Esophagus squamous epithelium (tissue), 5 donors: ENCODE data around the gene RHOBTB1. TPM values are rescaled to one million over a fixed set of nuclear protein-coding genes. Genes with fewer than 3 reads are reported as not detected.
A peak's percentile ranks its signal among the peaks of the same experiment; 100 is the strongest.

Experiments used
- DNase-seq: peaks from one replicate; lab custom pipeline; 2025; lab: John Stamatoyannopoulos, UW
- H3K27ac ChIP-seq, 4 donors: fragments of 200-600 bp; sonication (generic); one replicate each; pipeline ENCODE4 v1.5.1; 2016 to 2019; ENCODE audit warnings: mild to moderate bottlenecking in 1 of 4
- H3K27me3 ChIP-seq, 4 donors: fragments of 200-600 bp; sonication (generic); 1 replicate in 3 of 4; 2 replicates in 1 of 4; pipeline versions ENCODE4 v1.5.1 to v1.6.0; 2017 to 2021; ENCODE audit warnings: antibody characterized with exemption in 1 of 4
- H3K36me3 ChIP-seq, 3 donors: fragments of 200-600 bp; sonication (generic); one replicate each; pipeline ENCODE4 v1.5.1; 2016 to 2019
- H3K4me1 ChIP-seq, 3 donors: fragments of 200-600 bp; sonication (generic); one replicate each; pipeline ENCODE4 v1.5.1; 2017 to 2019
- H3K4me3 ChIP-seq, 4 donors: fragments of 200-600 bp; sonication (generic); 1 replicate in 3 of 4; 2 replicates in 1 of 4; pipeline ENCODE4 v1.5.1; 2016 to 2019; ENCODE audit warnings: mild to moderate bottlenecking in 2 of 4, moderate library complexity in 1 of 4
- H3K9me3 ChIP-seq, 3 donors: fragments of 200-600 bp; sonication (generic); one replicate each; pipeline ENCODE4 v1.5.1; 2016 to 2019
- POLR2A ChIP-seq, 4 donors: fragments of 450-650 bp; IDR thresholded peaks; one replicate each; pipeline ENCODE4 v1.6.1; 2017; ENCODE audit warnings: antibody characterized with exemption in 4 of 4, mild to moderate bottlenecking in 4 of 4, moderate library complexity in 3 of 4
- WGBS, 2 donors: methylation state at CpG; one replicate each; pipeline ENCODE4 v1.1.5; 2018; 5-methylcytosine and 5-hydroxymethylcytosine counted together
- intact Hi-C: fragments of 100-400 bp; cut with DNase I; formaldehyde crosslinking; loops from one replicate; pipeline ENCODE4 v1.15.0; 2022
- total RNA-seq, 4 donors: library from RNA; depleted of rRNA; stranded (reverse); fragments of >200 nt; gene quantifications; one replicate each; pipeline ENCODE4 v1.1.0, GENCODE V29; 2016
- TF ChIP-seq, protein P1 (sequence below), 6 experiments: fragments of 450-650 bp in 4 of 6; fragments of 200-600 bp in 2 of 6; sonication (generic) in 2 of 6; IDR thresholded peaks; one replicate each; pipeline ENCODE4 v1.5.1; 2016 to 2019; ENCODE audit warnings: antibody characterized with exemption in 6 of 6, mild to moderate bottlenecking in 4 of 6, moderate library complexity in 4 of 6
- donor health status: DM: yes; HTN: yes; CAD: no.

The RHOBTB1 gene
- total RNA-seq, 4 donors from 2014 or later, result 0.11 to 3.4 (median 1.4) TPM

DNA sequence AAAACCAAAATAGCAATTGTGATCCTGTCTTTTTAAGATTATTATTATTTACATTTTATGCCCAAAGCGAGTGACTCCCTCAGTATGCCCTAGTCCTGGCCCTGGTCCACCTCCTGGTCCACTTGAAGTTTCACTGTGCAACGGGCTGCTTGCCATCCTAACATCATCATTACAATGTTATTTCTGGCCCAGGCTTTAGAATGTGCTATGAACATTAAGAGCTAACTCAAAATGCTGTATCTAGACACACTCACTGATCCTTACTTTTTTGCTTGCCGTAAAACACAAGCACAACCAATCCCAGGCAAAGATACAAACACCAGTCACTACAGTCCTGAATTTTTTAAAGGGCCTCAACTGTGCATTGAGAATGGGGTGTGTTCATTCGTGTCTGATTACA, 38.4 kb downstream of the RHOBTB1 start:
- DNase-seq, result no peak
- intact Hi-C loops, result no loop called here
- Histone ChIP-seq H3K4me3 (no peak overlapping the region), H3K27me3 (no peaks in the 10 kb centered on the region), H3K36me3 (no peaks in the 10 kb centered on the region), H3K4me1 (peaks cover 0 to 11% (median 0%) of the 10 kb centered on the region in 3 donors), H3K9me3 (peaks cover 0 to 4% (median 0%) of the 10 kb centered on the region in 3 donors), H3K27ac (peak overlapping the region in 1 of 4 donors; percentile 17)
- TF ChIP-seq, protein P1, sequence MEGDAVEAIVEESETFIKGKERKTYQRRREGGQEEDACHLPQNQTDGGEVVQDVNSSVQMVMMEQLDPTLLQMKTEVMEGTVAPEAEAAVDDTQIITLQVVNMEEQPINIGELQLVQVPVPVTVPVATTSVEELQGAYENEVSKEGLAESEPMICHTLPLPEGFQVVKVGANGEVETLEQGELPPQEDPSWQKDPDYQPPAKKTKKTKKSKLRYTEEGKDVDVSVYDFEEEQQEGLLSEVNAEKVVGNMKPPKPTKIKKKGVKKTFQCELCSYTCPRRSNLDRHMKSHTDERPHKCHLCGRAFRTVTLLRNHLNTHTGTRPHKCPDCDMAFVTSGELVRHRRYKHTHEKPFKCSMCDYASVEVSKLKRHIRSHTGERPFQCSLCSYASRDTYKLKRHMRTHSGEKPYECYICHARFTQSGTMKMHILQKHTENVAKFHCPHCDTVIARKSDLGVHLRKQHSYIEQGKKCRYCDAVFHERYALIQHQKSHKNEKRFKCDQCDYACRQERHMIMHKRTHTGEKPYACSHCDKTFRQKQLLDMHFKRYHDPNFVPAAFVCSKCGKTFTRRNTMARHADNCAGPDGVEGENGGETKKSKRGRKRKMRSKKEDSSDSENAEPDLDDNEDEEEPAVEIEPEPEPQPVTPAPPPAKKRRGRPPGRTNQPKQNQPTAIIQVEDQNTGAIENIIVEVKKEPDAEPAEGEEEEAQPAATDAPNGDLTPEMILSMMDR (IDR thresholded peaks at IDR 0.05), result no peak
- no peak for TF ChIP-seq POLR2A (IDR thresholded peaks at IDR 0.05)
- 54 to 61% methylated on average over 4 of the region's 4 CpGs for WGBS, 2 donors

DNA sequence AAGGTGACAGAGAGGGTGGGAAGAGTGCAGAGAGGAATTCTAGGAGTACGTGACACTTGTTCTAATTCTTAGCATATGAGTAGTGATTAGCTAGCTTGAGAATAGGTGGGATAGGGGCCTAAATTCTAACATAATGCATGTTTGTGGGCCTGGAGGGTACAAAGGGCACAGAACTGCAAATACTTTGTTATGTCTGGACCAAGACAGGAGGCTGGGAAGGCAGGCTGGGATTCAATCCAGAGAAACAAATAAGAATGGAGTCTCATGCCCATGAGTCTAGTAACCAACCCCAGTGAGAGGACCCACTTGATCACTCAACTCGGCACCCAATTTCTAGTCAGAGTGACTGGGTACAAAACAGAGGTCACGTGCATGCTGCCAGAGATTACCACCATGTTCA, 40.9 kb downstream of the RHOBTB1 start:
- Histone ChIP-seq H3K4me3 (no peak overlapping the region), H3K27me3 (no peaks in the 10 kb centered on the region), H3K4me1 (peaks cover 0 to 5% (median 0%) of the 10 kb centered on the region in 3 donors), H3K36me3 (no peaks in the 10 kb centered on the region), H3K27ac (no peak overlapping the region), H3K9me3 (peaks cover 0 to 4% (median 0%) of the 10 kb centered on the region in 3 donors)
- DNase-seq, result no peak
- intact Hi-C loops, result no loop called here
- TF ChIP-seq, protein P1 (IDR thresholded peaks at IDR 0.05), result no peak
- TF ChIP-seq POLR2A (IDR thresholded peaks at IDR 0.05), result no peak
- 75 to 88% methylated on average over 3 of the region's 3 CpGs for WGBS, 2 donors

DNA sequence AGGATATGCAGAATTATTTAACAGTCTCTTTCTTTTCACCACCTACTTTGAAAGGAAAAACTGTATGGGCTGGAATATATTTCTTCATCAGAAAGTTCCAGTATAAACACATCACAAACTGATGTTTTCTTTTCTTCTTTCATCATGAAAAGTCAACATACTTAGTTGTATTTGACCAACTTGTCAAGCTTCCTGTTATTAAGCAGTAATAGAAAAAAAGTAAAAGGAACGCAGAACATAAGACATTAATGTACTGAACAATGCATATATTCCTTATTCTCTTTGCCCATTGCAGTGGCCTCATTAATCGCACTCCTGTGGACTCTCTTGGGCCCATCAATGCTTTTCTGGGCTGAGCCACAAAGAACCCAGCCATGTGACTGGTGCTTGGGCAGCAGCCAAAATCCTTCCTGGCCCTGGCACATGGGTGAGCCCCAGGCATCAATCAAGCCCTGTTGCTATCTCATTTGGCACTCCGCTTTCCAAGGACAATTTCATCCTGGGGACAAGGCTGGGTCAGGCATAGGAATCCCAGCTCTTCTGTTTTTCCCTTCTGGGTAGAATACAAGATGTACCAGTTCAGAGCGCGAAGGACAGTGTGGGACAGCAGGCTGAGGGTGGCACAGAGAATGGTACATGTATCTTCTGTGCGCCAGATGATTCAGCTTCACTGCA, 42.3 kb downstream of the RHOBTB1 start:
- H3K9me3 ChIP-seq, result peaks cover 0 to 1% (median 0%) of the 10 kb centered on the region in 3 donors
- intact Hi-C loops, result no loop called here
- no peak for TF ChIP-seq POLR2A (IDR thresholded peaks at IDR 0.05)
- TF ChIP-seq, protein P1 (IDR thresholded peaks at IDR 0.05), result no peak
- WGBS, 2 donors, result 81 to 94% methylated on average over 6 of the region's 6 CpGs
- H3K36me3 ChIP-seq, result no peaks in the 10 kb centered on the region
- H3K27me3 ChIP-seq, result no peaks in the 10 kb centered on the region
- DNase-seq, result no peak
- H3K27ac ChIP-seq, result no peak overlapping the region
- H3K4me3 ChIP-seq, result no peak overlapping the region
- peaks cover 0 to 5% (median 0%) of the 10 kb centered on the region in 3 donors for H3K4me1 ChIP-seq

DNA sequence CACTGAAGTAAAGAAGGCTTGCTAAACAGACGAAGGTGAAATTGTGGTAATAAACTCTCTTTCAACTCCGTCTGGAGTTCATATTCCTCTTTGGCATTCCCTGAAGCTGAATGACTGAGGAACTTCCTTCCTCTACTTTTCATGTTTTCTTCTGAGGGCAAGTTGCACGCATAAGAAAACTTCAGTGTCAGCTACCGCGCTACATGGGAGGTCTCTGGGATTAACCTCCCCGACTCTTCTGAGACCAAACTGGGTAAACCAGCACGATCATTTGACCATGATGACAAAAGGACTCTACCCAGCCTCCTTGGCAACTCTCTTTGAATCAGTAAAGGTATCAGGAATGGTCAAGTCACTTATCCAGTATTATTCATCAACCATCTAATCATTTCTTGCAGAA, 44.7 kb downstream of the RHOBTB1 start:
- TF ChIP-seq, protein P1 (IDR thresholded peaks at IDR 0.05), result no peak
- TF ChIP-seq POLR2A (IDR thresholded peaks at IDR 0.05), result no peak
- intact Hi-C loops, result no loop called here

DNA sequence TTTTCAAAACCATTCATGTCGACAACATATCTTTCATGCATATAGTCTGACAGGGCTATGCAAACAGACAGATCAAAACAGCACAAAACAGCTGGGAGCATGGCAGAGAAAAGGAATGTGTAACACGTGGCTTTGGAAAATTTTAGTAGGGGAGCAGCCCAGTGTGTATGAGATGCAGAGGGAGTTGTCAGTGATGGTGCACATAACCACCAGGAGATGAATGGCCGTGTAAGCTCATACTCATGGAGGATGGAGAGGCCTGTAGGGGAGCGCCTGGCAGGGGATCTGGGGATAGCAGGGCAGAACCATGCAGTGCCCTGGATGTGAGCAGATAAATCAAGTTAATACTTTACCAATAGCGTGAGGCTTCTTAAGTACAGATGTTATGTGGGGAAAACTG, 45.7 kb downstream of the RHOBTB1 start:
- H3K36me3 ChIP-seq, result no peaks in the 10 kb centered on the region
- H3K27me3 ChIP-seq, result no peaks in the 10 kb centered on the region
- no peak for TF ChIP-seq POLR2A (IDR thresholded peaks at IDR 0.05)
- TF ChIP-seq, protein P1 (IDR thresholded peaks at IDR 0.05), result no peak
- no peak for DNase-seq
- no peak overlapping the region for H3K27ac ChIP-seq
- no peak overlapping the region for H3K4me3 ChIP-seq
- H3K9me3 ChIP-seq, result no peaks in the 10 kb centered on the region
- intact Hi-C loops, result no loop called here
- H3K4me1 ChIP-seq, result peaks cover 0 to 14% (median 0%) of the 10 kb centered on the region in 3 donors
- 59 to 60% methylated on average over 5 of the region's 5 CpGs for WGBS, 2 donors

More for the DNA sequence above, 44.7 kb downstream of the RHOBTB1 start:
- H3K27me3 ChIP-seq, result no peaks in the 10 kb centered on the region
- no peak overlapping the region for H3K4me3 ChIP-seq
- H3K9me3 ChIP-seq, result no peaks in the 10 kb centered on the region
- H3K27ac ChIP-seq, result no peak overlapping the region
- whole genome bisulfite sequencing, 2 donors, result 87 to 95% methylated on average over 7 of the region's 7 CpGs
- H3K36me3 ChIP-seq, result no peaks in the 10 kb centered on the region
- H3K4me1 ChIP-seq, result peaks cover 0 to 14% (median 0%) of the 10 kb centered on the region in 3 donors
- no peak for DNase-seq
